Upper lobe of left lung (tissue), 6 donors: ENCODE results near the gene ATG2B. TPM values are rescaled to one million over a fixed set of nuclear protein-coding genes. Genes with fewer than 3 reads are reported as not detected.
A peak's percentile ranks its signal among the peaks of the same experiment; 100 is the strongest.

ENCODE experiments used
- ATAC-seq, 2 donors: fragments of 200-7000 bp; cut with Tn5 transposase; one replicate each; pipeline ENCODE4 v1.9.1; 2022; ENCODE audit warnings: mild to moderate bottlenecking in 2 of 2, moderate library complexity in 2 of 2; ENCODE audit not compliant: low FRiP score in 2 of 2
- DNase-seq, 2 donors: peaks; one replicate each; pipeline ENCODE4 v3.0.0-alpha.2; 2019 to 2020
- H3K27ac ChIP-seq, 4 donors: fragments of 200-600 bp; sonication (generic); one replicate each; pipeline ENCODE4 v1.5.1; 2016 to 2019
- H3K27me3 ChIP-seq, 4 donors: fragments of 200-600 bp; sonication (generic); one replicate each; pipeline ENCODE4 v1.5.1; 2017 to 2019
- H3K36me3 ChIP-seq, 4 donors: fragments of 200-600 bp; sonication (generic); one replicate each; pipeline ENCODE4 v1.5.1; 2016 to 2019
- H3K4me1 ChIP-seq, 4 donors: fragments of 200-600 bp; sonication (generic); one replicate each; pipeline ENCODE4 v1.5.1; 2018 to 2019
- H3K4me3 ChIP-seq, 4 donors: fragments of 200-600 bp; sonication (generic); one replicate each; pipeline ENCODE4 v1.5.1; 2017 to 2019; ENCODE audit warnings: mild to moderate bottlenecking in 2 of 4, moderate library complexity in 1 of 4
- H3K9me3 ChIP-seq, 4 donors: fragments of 200-600 bp; sonication (generic); one replicate each; pipeline ENCODE4 v1.5.1; 2018 to 2019
- EP300 ChIP-seq, 4 donors: sonication (generic); formaldehyde crosslinking; IDR thresholded peaks; one replicate each; pipeline ENCODE4 v1.5.1; 2017; ENCODE audit warnings: antibody characterized with exemption in 4 of 4, control low read depth in 2 of 4
- POLR2A ChIP-seq, 4 donors: fragments of 450-650 bp; IDR thresholded peaks; one replicate each; pipeline ENCODE4 v1.5.1; 2016 to 2017; ENCODE audit warnings: antibody characterized with exemption in 4 of 4, mild to moderate bottlenecking in 2 of 4
- POLR2AphosphoS5 ChIP-seq, 2 donors: sonication (generic); formaldehyde crosslinking; IDR thresholded peaks; one replicate each; pipeline ENCODE4 v1.5.1; 2017; ENCODE audit warnings: antibody characterized with exemption in 2 of 2
- WGBS, 2 donors: methylation state at CpG; one replicate each; pipeline ENCODE4 v1.1.5; 2017 to 2018; 5-methylcytosine and 5-hydroxymethylcytosine counted together
- total RNA-seq, 6 donors: library from RNA; depleted of rRNA in 4 of 6; stranded (reverse); fragments of >200 nt in 4 of 6; gene quantifications; one replicate each; pipeline versions ENCODE4 v1.1.0 to v1.2.1, GENCODE V29; 2016 to 2021
- TF ChIP-seq, protein P1 (sequence below), 6 experiments: fragments of 450-650 bp in 4 of 6; fragments of 200-600 bp in 2 of 6; sonication (generic) in 2 of 6; IDR thresholded peaks; one replicate each; pipeline ENCODE4 v1.5.1; 2016 to 2019; ENCODE audit warnings: antibody characterized with exemption in 6 of 6
- donor health status: DM: no; HTN: no; CAD: no; lungs with moderate emphysema.
- donor health status: DM: no; HTN: yes; CAD: no; lungs with severe emphysema.

Gene ATG2B
- total RNA-seq, 6 donors from 2014 or later, result 18.1 to 79.6 (median 20.0) TPM

DNA sequence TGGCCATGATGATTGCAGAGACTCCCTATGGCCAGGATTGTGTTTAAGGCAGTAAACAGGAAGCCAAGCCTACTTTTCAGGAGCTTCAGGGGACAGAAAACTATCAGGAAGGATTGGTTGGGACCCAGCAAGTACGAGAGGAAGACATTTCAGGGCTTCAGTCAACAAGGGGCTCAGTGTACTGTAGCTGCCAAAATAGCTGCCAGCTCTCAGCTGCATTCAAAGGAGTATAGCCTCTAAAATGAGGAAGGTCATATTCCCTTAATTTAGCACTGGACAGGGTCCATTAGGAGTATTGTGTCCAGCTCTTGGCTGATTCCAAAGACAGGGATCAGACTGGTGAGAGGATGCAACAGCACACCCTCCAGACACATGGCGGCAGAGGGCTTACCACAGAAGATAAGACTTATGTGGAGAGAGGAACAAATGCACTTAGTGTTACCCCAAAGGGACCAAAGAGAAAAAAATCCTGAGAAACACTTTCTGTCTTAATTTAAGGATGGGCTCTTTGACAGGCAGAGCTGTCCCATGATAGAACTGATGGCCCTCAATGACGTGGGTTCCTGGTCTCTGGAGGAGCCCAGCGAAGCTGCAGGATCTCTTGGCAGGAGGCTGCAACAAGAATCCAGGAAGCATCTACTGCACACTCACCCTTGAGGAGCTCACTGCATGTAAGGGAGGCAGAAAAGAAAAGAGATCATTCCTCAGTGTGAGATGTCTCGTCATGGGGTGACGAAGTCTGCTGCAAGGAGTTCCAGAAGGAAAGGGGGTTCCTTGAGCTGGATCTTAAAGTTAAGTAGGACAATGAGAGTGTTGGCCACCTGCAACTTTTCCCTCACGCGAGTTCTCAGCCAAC lies 92.3 kb downstream of the ATG2B start:
- no peak for DNase-seq
- WGBS, 2 donors, result 78 to 91% methylated on average over 8 of the region's 8 CpGs
- ATAC-seq, result peak in 1 of 2 donors; percentile 45
- Histone ChIP-seq H3K4me1 (peaks cover 0 to 13% (median 5%) of the 10 kb centered on the region in 4 donors), H3K27me3 (no peaks in the 10 kb centered on the region), H3K27ac (no peak overlapping the region), H3K4me3 (no peak overlapping the region), H3K9me3 (peaks cover 3 to 7% (median 3%) of the 10 kb centered on the region in 4 donors), H3K36me3 (no peaks in the 10 kb centered on the region)
- no peak for TF ChIP-seq POLR2AphosphoS5 (IDR thresholded peaks at IDR 0.05)
- TF ChIP-seq, protein P1, sequence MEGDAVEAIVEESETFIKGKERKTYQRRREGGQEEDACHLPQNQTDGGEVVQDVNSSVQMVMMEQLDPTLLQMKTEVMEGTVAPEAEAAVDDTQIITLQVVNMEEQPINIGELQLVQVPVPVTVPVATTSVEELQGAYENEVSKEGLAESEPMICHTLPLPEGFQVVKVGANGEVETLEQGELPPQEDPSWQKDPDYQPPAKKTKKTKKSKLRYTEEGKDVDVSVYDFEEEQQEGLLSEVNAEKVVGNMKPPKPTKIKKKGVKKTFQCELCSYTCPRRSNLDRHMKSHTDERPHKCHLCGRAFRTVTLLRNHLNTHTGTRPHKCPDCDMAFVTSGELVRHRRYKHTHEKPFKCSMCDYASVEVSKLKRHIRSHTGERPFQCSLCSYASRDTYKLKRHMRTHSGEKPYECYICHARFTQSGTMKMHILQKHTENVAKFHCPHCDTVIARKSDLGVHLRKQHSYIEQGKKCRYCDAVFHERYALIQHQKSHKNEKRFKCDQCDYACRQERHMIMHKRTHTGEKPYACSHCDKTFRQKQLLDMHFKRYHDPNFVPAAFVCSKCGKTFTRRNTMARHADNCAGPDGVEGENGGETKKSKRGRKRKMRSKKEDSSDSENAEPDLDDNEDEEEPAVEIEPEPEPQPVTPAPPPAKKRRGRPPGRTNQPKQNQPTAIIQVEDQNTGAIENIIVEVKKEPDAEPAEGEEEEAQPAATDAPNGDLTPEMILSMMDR (IDR thresholded peaks at IDR 0.05), result no peak
- TF ChIP-seq EP300 (IDR thresholded peaks at IDR 0.05), result no peak
- no peak for TF ChIP-seq POLR2A (IDR thresholded peaks at IDR 0.05)

DNA sequence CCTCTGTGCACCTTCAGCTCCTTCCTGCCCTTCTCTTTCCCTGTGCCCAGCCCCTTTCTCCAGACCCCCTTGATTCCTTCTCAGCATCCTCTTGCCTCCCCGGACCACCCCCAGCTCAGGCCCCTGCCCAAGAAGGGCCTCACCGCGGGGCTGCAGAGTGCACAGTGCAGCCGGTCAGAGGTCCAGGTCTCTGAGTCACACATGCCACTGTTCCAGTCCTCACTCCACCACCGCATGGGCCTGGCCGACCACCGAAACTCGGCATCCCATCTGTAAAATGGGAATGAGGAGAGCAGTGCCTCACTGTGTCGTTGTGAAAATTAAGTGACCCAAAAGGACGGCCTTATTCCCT lies 93.8 kb downstream of the ATG2B start:
- Histone ChIP-seq H3K4me1 (peaks cover 0 to 6% (median 0%) of the 10 kb centered on the region in 4 donors), H3K36me3 (no peaks in the 10 kb centered on the region), H3K27me3 (no peaks in the 10 kb centered on the region), H3K9me3 (peaks cover 3 to 7% (median 3%) of the 10 kb centered on the region in 4 donors), H3K27ac (no peak overlapping the region), H3K4me3 (no peak overlapping the region)
- peak; percentile 17 to 60 for ATAC-seq
- 91 to 93% methylated on average over 10 of the region's 10 CpGs for WGBS, 2 donors
- TF ChIP-seq POLR2AphosphoS5 (IDR thresholded peaks at IDR 0.05) (no peak), POLR2A (IDR thresholded peaks at IDR 0.05) (no peak), EP300 (IDR thresholded peaks at IDR 0.05) (no peak)
- TF ChIP-seq, protein P1 (IDR thresholded peaks at IDR 0.05), result no peak
- peak in 1 of 2 donors; percentile 74 for DNase-seq

DNA sequence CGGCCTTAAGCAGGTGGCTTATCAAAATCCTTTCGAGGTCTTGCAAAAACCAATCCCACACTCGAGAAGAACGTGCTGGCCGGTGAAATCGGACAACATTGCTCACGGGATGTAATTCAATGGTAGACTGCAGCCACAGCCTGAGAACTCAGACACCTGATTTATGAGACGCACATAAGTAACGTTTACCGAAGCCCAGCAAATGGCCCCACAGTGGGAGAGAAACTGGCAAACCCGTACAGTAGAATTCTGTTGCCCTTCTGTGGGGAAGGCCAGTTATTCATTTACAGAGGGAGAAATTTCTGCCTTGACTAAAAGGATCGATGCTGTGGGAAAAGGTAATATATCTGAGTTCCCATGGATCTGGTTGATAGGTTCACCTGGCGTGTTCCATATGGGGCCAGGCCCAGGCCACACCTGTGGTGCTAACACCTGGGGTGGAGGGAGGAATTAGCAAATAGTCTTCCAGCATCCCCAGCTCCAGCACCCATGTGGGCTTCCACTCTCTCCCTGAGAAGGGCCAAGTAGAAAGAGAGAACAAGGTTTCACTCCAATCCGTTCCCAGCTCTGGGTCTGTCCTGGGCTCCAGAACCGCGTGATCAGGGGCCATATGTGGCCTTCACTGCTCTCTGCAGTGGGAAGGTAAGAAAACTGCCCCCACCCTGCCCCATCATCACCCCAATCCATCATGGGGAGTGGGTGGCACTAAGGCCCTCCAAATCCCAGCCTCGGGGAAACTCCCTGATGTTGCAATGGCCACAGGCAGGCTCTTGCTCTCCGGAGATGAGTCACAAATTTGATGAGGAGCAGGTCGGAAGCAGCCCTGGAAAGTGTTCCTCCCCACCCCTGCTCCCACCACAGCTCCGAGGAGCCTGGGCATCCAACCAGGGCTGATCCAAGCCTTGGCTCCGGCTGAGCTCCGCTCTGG lies 94.4 kb downstream of the ATG2B start:
- TF ChIP-seq POLR2AphosphoS5 (IDR thresholded peaks at IDR 0.05), result no peak
- Histone ChIP-seq H3K9me3 (peaks cover 3 to 7% (median 3%) of the 10 kb centered on the region in 4 donors), H3K36me3 (no peaks in the 10 kb centered on the region), H3K4me3 (no peak overlapping the region), H3K4me1 (peaks cover 0 to 6% (median 0%) of the 10 kb centered on the region in 4 donors), H3K27me3 (no peaks in the 10 kb centered on the region), H3K27ac (no peak overlapping the region)
- ATAC-seq (peak; percentile 50 to 88), DNase-seq (peak in 1 of 2 donors; percentile 36)
- 75 to 82% methylated on average over 21 to 22 of the region's 22 CpGs for WGBS, 2 donors

DNA sequence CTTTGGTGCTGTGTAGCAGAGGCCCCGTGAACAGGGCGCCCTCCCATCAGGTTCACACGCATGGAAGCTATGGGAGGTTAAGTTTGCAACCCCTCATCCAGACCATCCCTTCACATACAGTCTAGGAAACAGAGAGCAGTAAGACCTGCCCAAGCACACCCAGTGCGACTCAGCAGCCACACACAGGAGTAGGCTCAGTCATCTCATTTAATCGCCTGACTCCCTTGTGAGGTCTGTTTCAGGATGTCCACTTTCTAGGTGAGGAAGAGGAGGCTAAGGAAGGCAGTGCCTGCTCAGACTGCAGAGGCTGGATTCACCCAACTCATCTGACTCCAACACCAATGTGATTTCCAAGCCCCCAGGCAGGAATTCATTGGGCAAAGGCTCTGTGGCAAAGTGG lies 95.2 kb downstream of the ATG2B start:
- DNase-seq (no peak), ATAC-seq (no peak)
- H3K27ac ChIP-seq, result no peak overlapping the region
- no peak overlapping the region for H3K4me3 ChIP-seq
- peaks cover 0 to 6% (median 0%) of the 10 kb centered on the region in 4 donors for H3K4me1 ChIP-seq
- WGBS, 2 donors, result 92 to 98% methylated on average over 5 of the region's 5 CpGs
- TF ChIP-seq POLR2AphosphoS5 (IDR thresholded peaks at IDR 0.05), result no peak
- TF ChIP-seq EP300 (IDR thresholded peaks at IDR 0.05), result no peak
- no peak for TF ChIP-seq POLR2A (IDR thresholded peaks at IDR 0.05)
- TF ChIP-seq, protein P1 (IDR thresholded peaks at IDR 0.05), result no peak
- peaks cover 3 to 7% (median 3%) of the 10 kb centered on the region in 4 donors for H3K9me3 ChIP-seq
- no peaks in the 10 kb centered on the region for H3K36me3 ChIP-seq
- H3K27me3 ChIP-seq, result no peaks in the 10 kb centered on the region

DNA sequence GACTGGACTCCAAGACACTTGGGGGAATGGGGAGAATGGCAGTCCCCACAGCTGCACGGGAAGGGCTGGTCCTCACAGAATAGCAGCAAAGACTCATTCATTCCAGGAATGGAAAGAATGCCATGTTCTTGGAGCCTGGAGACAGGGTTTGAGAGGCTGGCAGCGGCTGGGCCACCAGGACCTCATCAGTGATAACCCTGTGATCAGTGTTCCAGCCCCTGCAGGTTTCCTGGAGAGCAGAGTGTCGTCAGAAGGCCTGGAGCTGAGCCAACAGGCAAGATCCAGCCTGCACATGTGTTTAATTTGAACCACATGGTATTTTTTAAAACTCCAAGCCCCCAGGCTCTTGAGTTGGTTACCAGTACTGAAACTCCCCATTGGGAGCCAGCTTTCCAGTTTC lies 95.8 kb downstream of the ATG2B start:
- DNase-seq (no peak), ATAC-seq (no peak)
- H3K27me3 ChIP-seq, result no peaks in the 10 kb centered on the region
- 24 to 25% methylated on average over 3 of the region's 3 CpGs for WGBS, 2 donors
- peaks cover 3 to 7% (median 3%) of the 10 kb centered on the region in 4 donors for H3K9me3 ChIP-seq
- TF ChIP-seq EP300 (IDR thresholded peaks at IDR 0.05) (no peak), POLR2AphosphoS5 (IDR thresholded peaks at IDR 0.05) (no peak), POLR2A (IDR thresholded peaks at IDR 0.05) (no peak)
- TF ChIP-seq, protein P1 (IDR thresholded peaks at IDR 0.05), result no peak
- H3K36me3 ChIP-seq, result no peaks in the 10 kb centered on the region
- H3K4me3 ChIP-seq, result no peak overlapping the region
- H3K27ac ChIP-seq, result no peak overlapping the region
- H3K4me1 ChIP-seq, result peaks cover 0 to 6% (median 0%) of the 10 kb centered on the region in 4 donors
